ENCODE results near the gene MMP15. TPM values are rescaled to one million over a fixed set of nuclear protein-coding genes. Genes with fewer than 3 reads are reported as not detected.

MMP15 gene
- total and polyA plus RNA-seq, 4 donors = 7.0 to 38.8 (median 21.4) TPM

GRCh38 chr16:57999971-58000705, 25.4 kb upstream of the MMP15 start, which contains the start of gene ZNF319:
ZNF319 (minus strand) TSS chr16:58000672; CDS start chr16:57998265, 2,407 bp downstream.
- no peak for DNase-seq (ENCODE audit: low spot score)
- Histone ChIP-seq H3K9me3 (ENCODE audit: control insufficient read depth in 4 of 4, low read length in 3 of 4) (no peaks in the 10 kb centered on the region), H3K9ac (ENCODE audit: low read depth in 1 of 2, low read length in 2 of 2) (peak within 1 kb of the TSS; percentile 41 to 75), H3K4me1 (ENCODE audit: control insufficient read depth in 4 of 4, insufficient read depth in 4 of 4, low read length in 3 of 4) (peaks cover 13 to 29% (median 17%) of the 10 kb centered on the region in 4 donors), H3K27me3 (ENCODE audit: control insufficient read depth in 4 of 4, insufficient read depth in 4 of 4, low read length in 3 of 4) (no peaks in the 10 kb centered on the region), H3K36me3 (ENCODE audit: control insufficient read depth in 4 of 4, insufficient read depth in 3 of 4, low read depth in 1 of 4, low read length in 3 of 4) (peaks cover 4 to 27% (median 11%) of the 10 kb centered on the region in 4 donors), H3K27ac (ENCODE audit: low read depth in 1 of 2, low read length in 2 of 2) (peak within 1 kb of the TSS; percentile 87 to 92), H3K4me3 (ENCODE audit: low read depth in 1 of 3, low read length in 3 of 3) (peak within 1 kb of the TSS; percentile 60 to 92 (median 82))
- TF ChIP-seq HNF4G (IDR thresholded peaks at IDR 0.05) = no peak
- TF ChIP-seq FOXA2 (IDR thresholded peaks at IDR 0.05) = no peak
- TF ChIP-seq REST (IDR thresholded peaks at IDR 0.05) = no peak
- no peak for TF ChIP-seq SP1 (IDR thresholded peaks at IDR 0.05)
- no peak for TF ChIP-seq ATF3 (IDR thresholded peaks at IDR 0.05)
- TF ChIP-seq MAX (IDR thresholded peaks at IDR 0.05) = no peak
- TF ChIP-seq YY1 (IDR thresholded peaks at IDR 0.05) = no peak
- TF ChIP-seq JUND (IDR thresholded peaks at IDR 0.05) = no peak
- TF ChIP-seq GABPA (IDR thresholded peaks at IDR 0.05 in 1 of 2, conservative IDR thresholded peaks at IDR 0.05 in 1 of 2) = no peak
- TF ChIP-seq EGR1 (IDR thresholded peaks at IDR 0.05; ENCODE audit: low read depth in 2 of 2) = no peak
- TF ChIP-seq HNF4A (conservative IDR thresholded peaks at IDR 0.05) = no peak
- TF ChIP-seq RXRA (IDR thresholded peaks at IDR 0.05) = no peak
- TF ChIP-seq RAD21 (IDR thresholded peaks at IDR 0.05) = no peak
- TF ChIP-seq ZBTB33 (IDR thresholded peaks at IDR 0.05) = no peak
- no peak for TF ChIP-seq TAF1 (conservative IDR thresholded peaks at IDR 0.05)
- under 1% methylated on average over 95 of the region's 95 CpGs for WGBS

Measured in liver (tissue), 9 donors.